ENCODE data around the gene MT1A. TPM values are rescaled to one million over a fixed set of nuclear protein-coding genes. Genes with fewer than 3 reads are reported as not detected.

The MT1A gene
- total RNA-seq, 1 donor from 2014 or later = not detected

DNA sequence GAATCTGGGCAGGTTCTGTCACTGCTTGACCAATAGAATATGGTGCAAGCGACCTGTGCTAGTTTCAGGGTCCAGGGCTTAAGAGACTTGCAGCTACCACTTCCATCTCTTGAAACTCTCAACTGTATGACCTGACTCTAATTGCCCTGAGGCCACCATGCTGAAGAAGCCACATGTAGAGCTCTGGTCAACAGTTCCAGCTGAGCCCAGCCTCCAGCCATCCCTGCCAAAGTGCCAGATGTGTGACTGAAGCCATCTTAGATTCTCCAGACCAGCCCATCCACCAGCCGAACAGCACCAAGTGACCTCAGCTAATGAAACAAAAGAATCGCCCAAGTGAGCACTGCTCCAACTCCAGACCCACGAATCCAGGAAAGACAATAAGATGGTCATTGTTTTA, 33.5 kb upstream of the MT1A start:
- Mint-ChIP-seq H3K4me3 (no peak overlapping the region), H3K9me3 (peaks cover 3% of the 10 kb centered on the region), H3K27me3 (peaks cover 15% of the 10 kb centered on the region), H3K36me3 (ENCODE audit: low read depth) (no peaks in the 10 kb centered on the region), H3K27ac (no peak overlapping the region), H3K4me1 (peaks cover 21% of the 10 kb centered on the region)
- ATAC-seq (ENCODE audit: low read depth) (no peak), DNase-seq (no peak)
- ChIA-PET POLR2A (interaction anchor here (0.6 kb wide), 1 partner anchor 82 kb away, joined by 3 read pairs; no protein-coding TSS in a partner anchor), CTCF (interaction anchor here (0.7 to 1.9 kb wide), 3 partner anchors 91 to 97 kb away, joined by 3 to 13 read pairs (median 7); no protein-coding TSS in a partner anchor)
- intact Hi-C loops (cut with micrococcal nuclease) = loop anchor here (5.0 to 10.0 kb wide), 3 partner anchors 93 to 1522 kb away; partner anchors contain the start of genes CCDC102A and CFAP20
- TF ChIP-seq, protein P1, sequence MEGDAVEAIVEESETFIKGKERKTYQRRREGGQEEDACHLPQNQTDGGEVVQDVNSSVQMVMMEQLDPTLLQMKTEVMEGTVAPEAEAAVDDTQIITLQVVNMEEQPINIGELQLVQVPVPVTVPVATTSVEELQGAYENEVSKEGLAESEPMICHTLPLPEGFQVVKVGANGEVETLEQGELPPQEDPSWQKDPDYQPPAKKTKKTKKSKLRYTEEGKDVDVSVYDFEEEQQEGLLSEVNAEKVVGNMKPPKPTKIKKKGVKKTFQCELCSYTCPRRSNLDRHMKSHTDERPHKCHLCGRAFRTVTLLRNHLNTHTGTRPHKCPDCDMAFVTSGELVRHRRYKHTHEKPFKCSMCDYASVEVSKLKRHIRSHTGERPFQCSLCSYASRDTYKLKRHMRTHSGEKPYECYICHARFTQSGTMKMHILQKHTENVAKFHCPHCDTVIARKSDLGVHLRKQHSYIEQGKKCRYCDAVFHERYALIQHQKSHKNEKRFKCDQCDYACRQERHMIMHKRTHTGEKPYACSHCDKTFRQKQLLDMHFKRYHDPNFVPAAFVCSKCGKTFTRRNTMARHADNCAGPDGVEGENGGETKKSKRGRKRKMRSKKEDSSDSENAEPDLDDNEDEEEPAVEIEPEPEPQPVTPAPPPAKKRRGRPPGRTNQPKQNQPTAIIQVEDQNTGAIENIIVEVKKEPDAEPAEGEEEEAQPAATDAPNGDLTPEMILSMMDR (IDR thresholded peaks at IDR 0.05) = no peak

DNA sequence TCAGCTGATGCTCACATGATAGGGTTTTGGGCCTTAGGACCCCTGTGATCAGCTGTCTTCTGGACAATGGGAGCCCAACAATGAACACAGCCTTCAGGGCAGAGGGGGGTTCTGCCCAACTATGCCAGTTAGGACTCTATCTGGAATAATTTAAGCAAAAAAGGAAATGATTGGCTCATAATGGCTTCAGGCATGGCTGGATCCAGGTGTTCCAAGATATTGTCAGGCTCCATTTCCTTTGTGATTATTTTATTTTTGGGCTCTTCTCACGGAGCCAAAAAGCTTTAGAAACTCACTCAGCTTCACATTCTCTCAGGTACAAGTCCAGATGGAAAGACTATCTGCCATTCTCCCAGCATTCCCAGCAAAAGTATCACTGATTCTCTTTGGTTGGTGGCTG, 33.0 kb upstream of the MT1A start:
- peaks cover 10% of the 10 kb centered on the region for H3K27me3 Mint-ChIP-seq
- DNase-seq (no peak), ATAC-seq (ENCODE audit: low read depth) (no peak)
- peaks cover 3% of the 10 kb centered on the region for H3K9me3 Mint-ChIP-seq
- POLR2A ChIA-PET = interaction anchor here (0.6 to 1.5 kb wide), 3 partner anchors 14 to 82 kb away, joined by 3 read pairs; no protein-coding TSS in a partner anchor
- intact Hi-C loops (cut with micrococcal nuclease) = loop anchor here (5.0 to 10.0 kb wide), 2 partner anchors 929 to 1522 kb away; partner anchors contain the start of genes CCDC102A and CFAP20
- no peak overlapping the region for H3K4me3 Mint-ChIP-seq
- CTCF ChIA-PET = interaction anchor here (0.7 to 1.1 kb wide), 2 partner anchors 91 to 96 kb away, joined by 3 to 7 read pairs; no protein-coding TSS in a partner anchor
- no peak overlapping the region for H3K27ac Mint-ChIP-seq
- H3K36me3 Mint-ChIP-seq (ENCODE audit: low read depth) = no peaks in the 10 kb centered on the region
- TF ChIP-seq, protein P1 (IDR thresholded peaks at IDR 0.05) = no peak
- H3K4me1 Mint-ChIP-seq = peaks cover 26% of the 10 kb centered on the region

GRCh38 chr16:56606071-56606475, 32.4 kb upstream of the MT1A start:
- DNase-seq = no peak
- no peak overlapping the region for H3K4me3 Mint-ChIP-seq
- intact Hi-C loops (cut with micrococcal nuclease) = loop anchor here (5.0 to 10.0 kb wide), 2 partner anchors 929 to 1521 kb away; partner anchors contain the start of genes CCDC102A and CFAP20
- no peak overlapping the region for H3K27ac Mint-ChIP-seq
- no peaks in the 10 kb centered on the region for H3K36me3 Mint-ChIP-seq (ENCODE audit: low read depth)
- peaks cover 6% of the 10 kb centered on the region for H3K27me3 Mint-ChIP-seq
- CTCF ChIA-PET = interaction anchor here (1.1 kb wide), 1 partner anchor 96 kb away, joined by 7 read pairs; no protein-coding TSS in a partner anchor
- H3K9me3 Mint-ChIP-seq = peaks cover 3% of the 10 kb centered on the region
- TF ChIP-seq, protein P1 (IDR thresholded peaks at IDR 0.05) = no peak
- POLR2A ChIA-PET = interaction anchor here (0.7 to 1.7 kb wide), 3 partner anchors 14 to 77 kb away, joined by 3 to 5 read pairs (median 3); partner anchors contain the start of gene MT1X
- no peak for ATAC-seq (ENCODE audit: low read depth)
- H3K4me1 Mint-ChIP-seq = peaks cover 32% of the 10 kb centered on the region

DNA sequence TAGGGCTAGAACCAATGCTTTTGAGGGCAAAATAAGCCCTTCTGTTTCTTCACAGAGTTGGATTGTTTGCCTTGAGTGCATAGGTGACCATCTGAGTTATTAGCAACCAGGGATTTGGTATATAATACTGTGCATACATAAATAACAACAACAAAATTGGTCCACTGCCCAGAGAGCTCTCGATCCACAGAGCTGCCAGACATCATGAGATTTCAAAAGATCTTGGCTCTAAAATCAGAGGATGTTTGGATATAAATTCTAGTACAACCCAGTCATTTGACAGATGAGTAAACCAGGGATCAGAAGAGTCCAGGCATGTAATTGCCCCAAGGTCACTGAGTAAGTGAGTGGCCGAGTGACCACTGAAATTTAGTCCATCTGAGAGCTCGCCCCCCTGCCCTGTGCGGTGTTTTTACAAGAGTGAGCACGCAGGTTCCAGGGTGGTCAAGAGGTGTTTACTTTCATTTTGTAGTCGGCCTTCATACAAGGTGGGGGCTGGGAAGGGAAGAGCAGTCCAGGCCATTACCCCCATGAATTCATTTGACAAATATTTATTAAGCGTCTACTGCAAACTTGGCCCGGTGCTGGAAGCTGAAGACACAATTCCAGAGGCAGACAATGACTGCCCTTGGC, 31.9 kb upstream of the MT1A start:
- Mint-ChIP-seq H3K36me3 (ENCODE audit: low read depth) (no peaks in the 10 kb centered on the region), H3K9me3 (peaks cover 3% of the 10 kb centered on the region), H3K27ac (peak overlapping the region; percentile 18), H3K4me1 (peaks cover 36% of the 10 kb centered on the region), H3K4me3 (no peak overlapping the region), H3K27me3 (peaks cover 5% of the 10 kb centered on the region)
- ATAC-seq (ENCODE audit: low read depth) (no peak), DNase-seq (no peak)
- POLR2A ChIA-PET = interaction anchor here (1.1 to 1.7 kb wide), 3 partner anchors 24 to 76 kb away, joined by 3 to 5 read pairs (median 5); partner anchors contain the start of genes MT1F and MT1X
- intact Hi-C loops (cut with micrococcal nuclease) = loop anchor here (5.0 to 10.0 kb wide), 2 partner anchors 928 to 1521 kb away; partner anchors contain the start of genes CCDC102A and CFAP20
- TF ChIP-seq, protein P1 (IDR thresholded peaks at IDR 0.05) = no peak
- CTCF ChIA-PET = interaction anchor here (2.0 kb wide), 1 partner anchor 95 kb away, joined by 8 read pairs; no protein-coding TSS in a partner anchor
